HG02588 (cell line): ENCODE measurements around the gene FRAT1.

Experiments used
- ATAC-seq: cut with Tn5 transposase; IDR thresholded peaks from one replicate; pipeline ENCODE4 v1.9.1; 2021; ENCODE audit warnings: mild to moderate bottlenecking, moderate library complexity; ENCODE audit not compliant: unreplicated experiment

Gene FRAT1

GRCh38 chr10:97363071-97363470, 44.0 kb downstream of the FRAT1 start:
- no peak for ATAC-seq

GRCh38 chr10:97365761-97366351, 46.8 kb downstream of the FRAT1 start:
- ATAC-seq, result no peak

GRCh38 chr10:97366572-97366971, 47.5 kb downstream of the FRAT1 start:
- no peak for ATAC-seq

- ATAC-seq, result no peak
Measured at GRCh38 chr10:97367126-97367649, 48.1 kb downstream of the FRAT1 start.
